PC-9 (cell line): ENCODE results near the gene PTPRA. TPM values are rescaled to one million over a fixed set of nuclear protein-coding genes. Genes with fewer than 3 reads are reported as not detected.

Experiments
- BruUV-seq: library from RNA; stranded (reverse); fragments of 400-500 nt; replicated peaks from 2 replicates; lab custom pipeline; 2021; lab: Mats Ljungman, UMichigan
- CTCF ChIA-PET: fragments of 300-600 bp; sonication (Branson Sonifier 250); formaldehyde crosslinking; loops from one replicate; lab custom pipeline; 2022; ENCODE audit warnings: antibody characterized with exemption; lab: Charles Lee
- POLR2A ChIA-PET: fragments of 300-600 bp; sonication (Branson Sonifier 250); formaldehyde crosslinking; loops from one replicate; lab custom pipeline; 2022; ENCODE audit warnings: antibody characterized with exemption; ENCODE audit not compliant: unreplicated experiment; lab: Charles Lee
- DNase-seq, 2 experiments: peaks; one replicate each; pipeline versions ENCODE4 v3.0.0 to v3.0.0-alpha.2; 2015 to 2022; ENCODE audit warnings: mixed read lengths in 1 of 2
- H2AFZ ChIP-seq: fragments of 200-600 bp; sonication (generic); 2 replicates; pipeline ENCODE4 v1.8.1; 2017; ENCODE audit warnings: antibody characterized with exemption
- H3F3A ChIP-seq: fragments of 200-600 bp; sonication (generic); 2 replicates; pipeline ENCODE4 v1.8.1; 2017; ENCODE audit warnings: antibody characterized with exemption, mild to moderate bottlenecking, low read depth; ENCODE audit not compliant: insufficient read depth
- H3K27ac ChIP-seq: fragments of 200-600 bp; sonication (generic); 2 replicates; pipeline ENCODE4 v1.6.1; 2016; ENCODE audit warnings: mixed run types
- H3K27me3 ChIP-seq: fragments of 200-600 bp; sonication (generic); 2 replicates; pipeline ENCODE4 v1.6.1; 2016; ENCODE audit warnings: low read depth, mixed run types; ENCODE audit not compliant: insufficient read depth
- H3K36me3 ChIP-seq: fragments of 200-600 bp; sonication (generic); 2 replicates; pipeline ENCODE4 v1.6.1; 2016; ENCODE audit warnings: low read depth, mixed run types
- H3K4me1 ChIP-seq: fragments of 200-600 bp; sonication (generic); replicated peaks from 2 replicates; pipeline ENCODE4 v1.6.1; 2016; ENCODE audit warnings: mixed run types; ENCODE audit not compliant: insufficient read depth
- H3K4me2 ChIP-seq: fragments of 200-600 bp; sonication (generic); 2 replicates; pipeline ENCODE4 v1.6.1; 2017; ENCODE audit warnings: mixed run types
- H3K4me3 ChIP-seq: fragments of 200-600 bp; sonication (generic); 2 replicates; pipeline ENCODE4 v1.6.1; 2016; ENCODE audit warnings: mixed run types
- H3K79me2 ChIP-seq: fragments of 200-600 bp; sonication (generic); 2 replicates; pipeline ENCODE4 v1.6.1; 2017; ENCODE audit warnings: low read depth, mixed run types
- H3K9me2 ChIP-seq: fragments of 200-600 bp; sonication (generic); 2 replicates; pipeline ENCODE4 v1.8.1; 2017; ENCODE audit warnings: mild to moderate bottlenecking; ENCODE audit not compliant: insufficient read depth
- H3K9me3 ChIP-seq: fragments of 200-600 bp; sonication (generic); 2 replicates; pipeline ENCODE4 v1.8.1; 2016; ENCODE audit warnings: low read depth; ENCODE audit not compliant: insufficient read depth
- H4K20me1 ChIP-seq: fragments of 200-600 bp; sonication (generic); 2 replicates; pipeline ENCODE4 v1.8.1; 2017; ENCODE audit not compliant: insufficient read depth
- CTCF ChIP-seq: fragments of 200-600 bp; sonication (generic); conservative IDR thresholded peaks from 2 replicates; pipeline ENCODE4 v1.6.1; 2017; ENCODE audit warnings: mixed run types, antibody characterized with exemption, mild to moderate bottlenecking, moderate library complexity
- EZH2 ChIP-seq: fragments of 200-600 bp; sonication (generic); IDR thresholded peaks from 2 replicates; pipeline ENCODE4 v1.8.0; 2017; ENCODE audit warnings: antibody characterized with exemption, low read depth
- intact Hi-C: fragments of 100-400 bp; cut with micrococcal nuclease; formaldehyde crosslinking; loops from one replicate; pipeline ENCODE4 v1.10.0; 2022; ENCODE audit not compliant: unreplicated experiment
- total RNA-seq: library from RNA; stranded (reverse); gene quantifications from 2 replicates; pipeline ENCODE4 v1.2.3, GENCODE V29; 2021

PTPRA gene
- total RNA-seq, 1 experiment from 2014 or later: 48.8 TPM

- Histone ChIP-seq H3K4me2 (no peak overlapping the region), H3K4me3 (no peak overlapping the region), H3K36me3 (no peaks in the 10 kb centered on the region), H3K79me2 (peaks cover 9% of the 10 kb centered on the region), H3F3A (0 out of 2 replicates have a peak, but pooled peaks cover 4% of the 10 kb centered on the region), H3K9me3 (no peaks in the 10 kb centered on the region), H3K27ac (no peak overlapping the region), H3K9me2 (no peaks in the 10 kb centered on the region), H4K20me1 (0 out of 2 replicates have a peak, but pooled peaks cover under 1% of the 10 kb centered on the region), H2AFZ (no peak overlapping the region), H3K27me3 (no peaks in the 10 kb centered on the region), H3K4me1 (0 out of 2 replicates have a peak, but pooled peaks cover 5% of the 10 kb centered on the region)
- TF ChIP-seq CTCF (no peak), EZH2 (no peak)
- CTCF ChIA-PET: interaction anchor here (0.6 kb wide), 1 partner anchor 67 kb away, joined by 8 read pairs; no protein-coding TSS in a partner anchor
- BruUV-seq: no TSS peak
- intact Hi-C loops: no loop called here
- POLR2A ChIA-PET: no interaction called here
- DNase-seq: no peak
These were observed 168.7 kb downstream of the PTPRA start for GRCh38 chr20:3041854-3042409.

GRCh38 chr20:3042625-3043024, 169.3 kb downstream of the PTPRA start:
- no peak overlapping the region for H2AFZ ChIP-seq
- 0 out of 2 replicates have a peak, but pooled peaks cover 3% of the 10 kb centered on the region for H4K20me1 ChIP-seq
- 0 out of 2 replicates have a peak, but pooled peaks cover 4% of the 10 kb centered on the region for H3F3A ChIP-seq
- peaks cover 2% of the 10 kb centered on the region; the same call in 1 of the 2 replicates for H3K36me3 ChIP-seq
- POLR2A ChIA-PET: no interaction called here
- DNase-seq: no peak
- CTCF ChIA-PET: no interaction called here
- TF ChIP-seq EZH2 (no peak), CTCF (no peak)
- no peaks in the 10 kb centered on the region for H3K27me3 ChIP-seq
- H3K4me3 ChIP-seq: no peak overlapping the region
- H3K9me2 ChIP-seq: no peaks in the 10 kb centered on the region
- BruUV-seq: no TSS peak
- H3K9me3 ChIP-seq: no peaks in the 10 kb centered on the region
- intact Hi-C loops: no loop called here
- no peak overlapping the region for H3K27ac ChIP-seq
- 0 out of 2 replicates have a peak, but pooled peaks cover 10% of the 10 kb centered on the region for H3K4me1 ChIP-seq
- H3K79me2 ChIP-seq: peaks cover 16% of the 10 kb centered on the region
- no peak overlapping the region for H3K4me2 ChIP-seq

- Histone ChIP-seq H4K20me1 (0 out of 2 replicates have a peak, but pooled peaks cover 3% of the 10 kb centered on the region), H3F3A (0 out of 2 replicates have a peak, but pooled peaks cover 4% of the 10 kb centered on the region), H3K9me2 (no peaks in the 10 kb centered on the region), H3K4me3 (no peak within 1 kb of the TSS), H3K4me2 (no peak within 1 kb of the TSS), H3K36me3 (peaks cover 9% of the 10 kb centered on the region), H3K9me3 (no peaks in the 10 kb centered on the region), H3K27me3 (no peaks in the 10 kb centered on the region), H2AFZ (no peak within 1 kb of the TSS), H3K27ac (no peak within 1 kb of the TSS), H3K79me2 (peaks cover 23% of the 10 kb centered on the region), H3K4me1 (0 out of 2 replicates have a peak, but pooled peaks cover 10% of the 10 kb centered on the region)
- TF ChIP-seq EZH2 (no peak), CTCF (no peak)
- no peak for DNase-seq
- BruUV-seq: no TSS peak
- ChIA-PET POLR2A (interaction anchor here (0.6 to 0.7 kb wide), 2 partner anchors 34 to 788 kb away, joined by 4 to 24 read pairs; no protein-coding TSS in a partner anchor), CTCF (interaction anchor here (0.5 kb wide), 1 partner anchor 10 kb away, joined by 3 read pairs; no protein-coding TSS in a partner anchor)
- intact Hi-C loops: no loop called here
These were observed 170.0 kb downstream of the PTPRA start, which contains the start of gene GNRH2 for GRCh38 chr20:3043322-3043721. Gene GNRH2 (plus strand): TSS chr20:3043622. CDS start chr20:3044415, 793 bp downstream.
